HepG2 (cell line): ENCODE results near the gene PLXNC1. TPM values are rescaled to one million over a fixed set of nuclear protein-coding genes. Genes with fewer than 3 reads are reported as not detected.

ENCODE experiments used
- ASH2L ChIP-seq: fragments of 300-600, 200-600 bp; sonication (generic); IDR thresholded peaks from 2 replicates; pipeline ENCODE4 v1.7.0; 2017; ENCODE audit warnings: low read depth, mild to moderate bottlenecking, moderate library complexity, mixed read lengths, low read length; ENCODE audit not compliant: insufficient read length
- ATF7 ChIP-seq, 2 experiments: fragments of 450-650 bp in 1 of 2; sonication (generic) in 1 of 2; formaldehyde crosslinking in 1 of 2; IDR thresholded peaks; 2 replicates each; pipeline versions ENCODE4 v1.4.0 to v1.6.1; 2016 to 2020; ENCODE audit warnings: antibody characterized with exemption in 1 of 2, mild to moderate bottlenecking in 1 of 2, missing genetic modification reagents in 1 of 2
- GATAD2A ChIP-seq: IDR thresholded peaks from 2 replicates; pipeline ENCODE4 v1.6.1; 2016
- ISL2 ChIP-seq: sonication (generic); formaldehyde crosslinking; IDR thresholded peaks from 2 replicates; pipeline ENCODE4 v1.5.0; 2020; ENCODE audit warnings: missing genetic modification reagents
- JUN ChIP-seq: sonication (generic); formaldehyde crosslinking; IDR thresholded peaks from 2 replicates; pipeline ENCODE4 v1.4.0; 2020; ENCODE audit warnings: mild to moderate bottlenecking, missing genetic modification reagents
- MEIS1 ChIP-seq: sonication (generic); formaldehyde crosslinking; IDR thresholded peaks from 2 replicates; pipeline ENCODE4 v1.9.0; 2021; ENCODE audit warnings: mild to moderate bottlenecking, missing genetic modification reagents, moderate library complexity, borderline replicate concordance
- NFIC ChIP-seq: IDR thresholded peaks from 2 replicates; pipeline ENCODE4 v1.6.1; 2012; ENCODE audit warnings: mild to moderate bottlenecking, low read length, inconsistent platforms
- NR2F6 ChIP-seq, 2 experiments: IDR thresholded peaks; 2 replicates each; pipeline ENCODE4 v1.6.1; 2016; ENCODE audit warnings: antibody characterized with exemption in 1 of 2, mild to moderate bottlenecking in 1 of 2
- RARA ChIP-seq: IDR thresholded peaks from 2 replicates; pipeline ENCODE4 v1.6.1; 2016; ENCODE audit warnings: missing genetic modification reagents, missing compliant biosample characterization
- SRSF9 ChIP-seq: fragments of 200-400 bp; formaldehyde crosslinking; IDR thresholded peaks from 2 replicates; pipeline ENCODE4 v1.6.1; 2018; ENCODE audit warnings: borderline replicate concordance, mild to moderate bottlenecking, low read depth, low read length; ENCODE audit not compliant: insufficient read depth, poor library complexity, severe bottlenecking
- TBX2 ChIP-seq: sonication (generic); formaldehyde crosslinking; IDR thresholded peaks from 2 replicates; pipeline ENCODE4 v1.5.0; 2020; ENCODE audit warnings: missing genetic modification reagents, mild to moderate bottlenecking, borderline replicate concordance
- TCF7 ChIP-seq: sonication (generic); IDR thresholded peaks from 2 replicates; pipeline ENCODE4 v1.6.1; 2016; ENCODE audit warnings: antibody characterized with exemption, low read depth
- TGIF2 ChIP-seq: IDR thresholded peaks from 2 replicates; pipeline ENCODE4 v1.6.1; 2016; ENCODE audit warnings: control low read depth, missing compliant biosample characterization
- ZC3H4 ChIP-seq: sonication (generic); formaldehyde crosslinking; IDR thresholded peaks from 2 replicates; pipeline ENCODE4 v1.4.0; 2020; ENCODE audit warnings: missing genetic modification reagents, borderline replicate concordance
- ZFP37 ChIP-seq: sonication (generic); formaldehyde crosslinking; IDR thresholded peaks from 2 replicates; pipeline ENCODE4 v1.4.0; 2020; ENCODE audit warnings: missing genetic modification reagents, borderline replicate concordance
- ZNF235 ChIP-seq: sonication (generic); formaldehyde crosslinking; IDR thresholded peaks from 2 replicates; pipeline ENCODE4 v1.8.1; 2023; ENCODE audit warnings: mild to moderate bottlenecking, missing genetic modification reagents, borderline replicate concordance
- ZNF383 ChIP-seq: sonication (generic); formaldehyde crosslinking; IDR thresholded peaks from 2 replicates; pipeline ENCODE4 v1.4.0; 2020; ENCODE audit warnings: missing genetic modification reagents, mild to moderate bottlenecking, borderline replicate concordance
- ZNF44 ChIP-seq: sonication (generic); formaldehyde crosslinking; IDR thresholded peaks from 2 replicates; pipeline ENCODE4 v1.5.1; 2020; ENCODE audit warnings: mild to moderate bottlenecking, missing genetic modification reagents
- ZNF546 ChIP-seq: sonication (generic); formaldehyde crosslinking; conservative IDR thresholded peaks from 2 replicates; pipeline ENCODE4 v1.8.1; 2023; ENCODE audit warnings: mild to moderate bottlenecking, missing genetic modification reagents
- ZNF563 ChIP-seq: sonication (generic); formaldehyde crosslinking; IDR thresholded peaks from 2 replicates; pipeline ENCODE4 v1.8.0; 2022; ENCODE audit warnings: mild to moderate bottlenecking, moderate library complexity, missing genetic modification reagents
- ZNF781 ChIP-seq: sonication (generic); formaldehyde crosslinking; IDR thresholded peaks from 2 replicates; pipeline ENCODE4 v1.5.1; 2020; ENCODE audit warnings: borderline replicate concordance, mild to moderate bottlenecking, missing genetic modification reagents; ENCODE audit errors: not compliant biosample characterization
- ZNF879 ChIP-seq: sonication (generic); formaldehyde crosslinking; IDR thresholded peaks from 2 replicates; pipeline ENCODE4 v1.8.1; 2023; ENCODE audit warnings: missing genetic modification reagents
- polyA plus RNA-seq, 8 experiments: library from polyadenylated mRNA; depleted of rRNA in 3 of 8; stranded (reverse) in 7 of 8; unstranded in 1 of 8; fragments of >200 nt; fragmentation: Illumina TruSeq in 4 of 8; extraction: Trizol in 4 of 8; gene quantifications; 2 replicates each; pipeline versions ENCODE4 v1.2.1 to v1.2.3, GENCODE V29; 2011 to 2016; ENCODE audit warnings: low read depth in 4 of 8, missing spikeins in 1 of 8, mixed read lengths in 1 of 8; ENCODE audit not compliant: insufficient read depth in 1 of 8
- total RNA-seq, 5 experiments: library from RNA; depleted of rRNA; stranded (reverse); fragments of >200 nt; fragmentation: Illumina TruSeq; extraction: Trizol; gene quantifications; 2 replicates each; pipeline ENCODE4 v1.2.3, GENCODE V29; 2016; ENCODE audit warnings: low read depth in 1 of 5
- TF ChIP-seq, protein P1 (sequence below): sonication (generic); formaldehyde crosslinking; IDR thresholded peaks from 2 replicates; pipeline ENCODE4 v1.5.0; 2020; ENCODE audit warnings: mild to moderate bottlenecking, missing genetic modification reagents, borderline replicate concordance
- TF ChIP-seq, protein P2 (sequence below): IDR thresholded peaks from 2 replicates; pipeline ENCODE4 v1.6.1; 2016; ENCODE audit warnings: missing genetic modification reagents, missing compliant biosample characterization

The PLXNC1 gene
- total and polyA plus RNA-seq, 2 of the 13 experiments (the other 11 are each of a cell fraction or from before 2014, with no cell fraction given) = 6.6 to 11.2 TPM

DNA sequence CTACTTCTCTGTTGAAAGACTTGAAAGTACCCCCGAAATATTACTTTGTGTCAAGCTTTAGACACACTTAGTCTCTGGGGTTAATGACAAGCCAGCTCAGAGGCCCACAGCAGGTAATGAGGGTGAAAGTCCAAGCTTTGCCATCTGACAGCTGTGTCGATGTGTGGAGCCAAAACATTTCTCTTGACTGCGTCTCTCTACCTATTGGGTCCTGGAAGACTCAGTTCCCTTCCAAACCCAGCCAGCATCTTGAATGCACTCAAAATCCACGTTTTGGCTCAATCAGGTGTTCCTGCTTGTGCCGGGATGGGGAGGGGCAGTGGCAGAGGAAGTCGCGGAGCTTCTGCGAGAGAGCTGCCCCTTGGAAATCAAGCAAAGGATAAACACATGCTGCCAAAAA, 3.2 kb downstream of the PLXNC1 start (continued):
- TF ChIP-seq ZNF383 (CRISPR knock-in tag) (no peak), ASH2L (no peak), TBX2 (CRISPR knock-in tag) (peak; percentile 81), ZNF44 (no peak), ATF7 (IDR thresholded peaks at IDR 0.05) (no peak), ATF7 (CRISPR knock-in tag; IDR thresholded peaks at IDR 0.05) (no peak), ZNF563 (CRISPR knock-in tag) (no peak), NR2F6 (IDR thresholded peaks at IDR 0.05) (no peak; the same call in 1 of the 2 replicates), NR2F6 (CRISPR knock-in tag; IDR thresholded peaks at IDR 0.05) (0 out of 2 replicates have a peak, but pooled peaks have one; percentile 8), MEIS1 (CRISPR knock-in tag) (peak; percentile 63; the same call in 1 of the 2 replicates), TGIF2 (CRISPR knock-in tag) (peak; percentile 94), ZNF546 (no peak), ZC3H4 (CRISPR knock-in tag) (no peak), SRSF9 (no peak), ISL2 (peak; percentile 74), ZNF235 (CRISPR knock-in tag) (no peak), NFIC (0 out of 2 replicates have a peak, but pooled peaks have one; percentile 36), JUN (no peak), ZNF879 (no peak), ZNF781 (CRISPR knock-in tag) (peak; percentile 52), GATAD2A (peak; percentile 79), TCF7 (peak; percentile 55; the same call in 1 of the 2 replicates), ZFP37 (no peak), RARA (CRISPR knock-in tag) (peak; percentile 51)
- TF ChIP-seq, protein P1, sequence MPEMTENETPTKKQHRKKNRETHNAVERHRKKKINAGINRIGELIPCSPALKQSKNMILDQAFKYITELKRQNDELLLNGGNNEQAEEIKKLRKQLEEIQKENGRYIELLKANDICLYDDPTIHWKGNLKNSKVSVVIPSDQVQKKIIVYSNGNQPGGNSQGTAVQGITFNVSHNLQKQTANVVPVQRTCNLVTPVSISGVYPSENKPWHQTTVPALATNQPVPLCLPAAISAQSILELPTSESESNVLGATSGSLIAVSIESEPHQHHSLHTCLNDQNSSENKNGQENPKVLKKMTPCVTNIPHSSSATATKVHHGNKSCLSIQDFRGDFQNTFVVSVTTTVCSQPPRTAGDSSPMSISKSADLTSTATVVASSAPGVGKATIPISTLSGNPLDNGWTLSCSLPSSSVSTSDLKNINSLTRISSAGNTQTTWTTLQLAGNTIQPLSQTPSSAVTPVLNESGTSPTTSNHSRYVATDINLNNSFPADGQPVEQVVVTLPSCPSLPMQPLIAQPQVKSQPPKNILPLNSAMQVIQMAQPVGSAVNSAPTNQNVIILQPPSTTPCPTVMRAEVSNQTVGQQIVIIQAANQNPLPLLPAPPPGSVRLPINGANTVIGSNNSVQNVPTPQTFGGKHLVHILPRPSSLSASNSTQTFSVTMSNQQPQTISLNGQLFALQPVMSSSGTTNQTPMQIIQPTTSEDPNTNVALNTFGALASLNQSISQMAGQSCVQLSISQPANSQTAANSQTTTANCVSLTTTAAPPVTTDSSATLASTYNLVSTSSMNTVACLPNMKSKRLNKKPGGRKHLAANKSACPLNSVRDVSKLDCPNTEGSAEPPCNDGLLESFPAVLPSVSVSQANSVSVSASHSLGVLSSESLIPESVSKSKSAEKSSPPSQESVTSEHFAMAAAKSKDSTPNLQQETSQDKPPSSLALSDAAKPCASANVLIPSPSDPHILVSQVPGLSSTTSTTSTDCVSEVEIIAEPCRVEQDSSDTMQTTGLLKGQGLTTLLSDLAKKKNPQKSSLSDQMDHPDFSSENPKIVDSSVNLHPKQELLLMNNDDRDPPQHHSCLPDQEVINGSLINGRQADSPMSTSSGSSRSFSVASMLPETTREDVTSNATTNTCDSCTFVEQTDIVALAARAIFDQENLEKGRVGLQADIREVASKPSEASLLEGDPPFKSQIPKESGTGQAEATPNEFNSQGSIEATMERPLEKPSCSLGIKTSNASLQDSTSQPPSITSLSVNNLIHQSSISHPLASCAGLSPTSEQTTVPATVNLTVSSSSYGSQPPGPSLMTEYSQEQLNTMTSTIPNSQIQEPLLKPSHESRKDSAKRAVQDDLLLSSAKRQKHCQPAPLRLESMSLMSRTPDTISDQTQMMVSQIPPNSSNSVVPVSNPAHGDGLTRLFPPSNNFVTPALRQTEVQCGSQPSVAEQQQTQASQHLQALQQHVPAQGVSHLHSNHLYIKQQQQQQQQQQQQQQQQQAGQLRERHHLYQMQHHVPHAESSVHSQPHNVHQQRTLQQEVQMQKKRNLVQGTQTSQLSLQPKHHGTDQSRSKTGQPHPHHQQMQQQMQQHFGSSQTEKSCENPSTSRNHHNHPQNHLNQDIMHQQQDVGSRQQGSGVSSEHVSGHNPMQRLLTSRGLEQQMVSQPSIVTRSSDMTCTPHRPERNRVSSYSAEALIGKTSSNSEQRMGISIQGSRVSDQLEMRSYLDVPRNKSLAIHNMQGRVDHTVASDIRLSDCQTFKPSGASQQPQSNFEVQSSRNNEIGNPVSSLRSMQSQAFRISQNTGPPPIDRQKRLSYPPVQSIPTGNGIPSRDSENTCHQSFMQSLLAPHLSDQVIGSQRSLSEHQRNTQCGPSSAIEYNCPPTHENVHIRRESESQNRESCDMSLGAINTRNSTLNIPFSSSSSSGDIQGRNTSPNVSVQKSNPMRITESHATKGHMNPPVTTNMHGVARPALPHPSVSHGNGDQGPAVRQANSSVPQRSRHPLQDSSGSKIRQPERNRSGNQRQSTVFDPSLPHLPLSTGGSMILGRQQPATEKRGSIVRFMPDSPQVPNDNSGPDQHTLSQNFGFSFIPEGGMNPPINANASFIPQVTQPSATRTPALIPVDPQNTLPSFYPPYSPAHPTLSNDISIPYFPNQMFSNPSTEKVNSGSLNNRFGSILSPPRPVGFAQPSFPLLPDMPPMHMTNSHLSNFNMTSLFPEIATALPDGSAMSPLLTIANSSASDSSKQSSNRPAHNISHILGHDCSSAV (CRISPR knock-in tag) = no peak
- TF ChIP-seq, protein P2, sequence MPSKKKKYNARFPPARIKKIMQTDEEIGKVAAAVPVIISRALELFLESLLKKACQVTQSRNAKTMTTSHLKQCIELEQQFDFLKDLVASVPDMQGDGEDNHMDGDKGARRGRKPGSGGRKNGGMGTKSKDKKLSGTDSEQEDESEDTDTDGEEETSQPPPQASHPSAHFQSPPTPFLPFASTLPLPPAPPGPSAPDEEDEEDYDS (CRISPR knock-in tag) = peak; percentile 54; the same call in 1 of the 2 replicates
